GM21423 (cell line): Measurements from ENCODE around the gene VPS35.

Experiments
- ATAC-seq: cut with Tn5 transposase; IDR thresholded peaks from one replicate; pipeline ENCODE4 v1.9.1; 2021; ENCODE audit warnings: mild to moderate bottlenecking, moderate library complexity; ENCODE audit not compliant: unreplicated experiment

VPS35 gene

GRCh38 chr16:46620266-46621005 lies 68.5 kb downstream of the VPS35 start:
- no peak for ATAC-seq

- no peak for ATAC-seq
These were observed 70.5 kb downstream of the VPS35 start for GRCh38 chr16:46618516-46618915.

GRCh38 chr16:46614006-46614405 lies 75.0 kb downstream of the VPS35 start:
- ATAC-seq, result no peak

- ATAC-seq, result no peak
These were observed 75.6 kb downstream of the VPS35 start for GRCh38 chr16:46613352-46613751.

- peak; percentile 68 for ATAC-seq
These were observed 76.9 kb downstream of the VPS35 start for GRCh38 chr16:46612121-46612520.

GRCh38 chr16:46607529-46607928 lies 81.4 kb downstream of the VPS35 start:
- no peak for ATAC-seq

GRCh38 chr16:46606231-46606630 lies 82.7 kb downstream of the VPS35 start:
- no peak for ATAC-seq
